Transverse colon (tissue), 4 donors: ENCODE data around the gene FTSJ1. TPM values are rescaled to one million over a fixed set of nuclear protein-coding genes. Genes with fewer than 3 reads are reported as not detected.

Source experiments
- DNase-seq: peaks from one replicate; pipeline ENCODE4 v3.0.0-alpha.2; 2019
- H3K27ac ChIP-seq, 4 donors: fragments of 200-600 bp; sonication (generic); 2 replicates each; pipeline ENCODE4 v1.5.1; 2016 to 2018; ENCODE audit warnings: inconsistent platforms in 4 of 4
- H3K27me3 ChIP-seq: fragments of 200-600 bp; sonication (generic); 2 replicates; pipeline ENCODE4 v1.5.1; 2017; ENCODE audit warnings: inconsistent platforms
- H3K36me3 ChIP-seq, 4 donors: fragments of 200-600 bp; sonication (generic); 2 replicates each; pipeline ENCODE4 v1.5.1; 2017 to 2019; ENCODE audit warnings: inconsistent platforms in 4 of 4
- H3K4me1 ChIP-seq, 4 donors: fragments of 200-600 bp; sonication (generic); 2 replicates each; pipeline ENCODE4 v1.5.1; 2017 to 2020; ENCODE audit warnings: inconsistent platforms in 4 of 4
- H3K4me3 ChIP-seq, 4 donors: fragments of 200-600 bp; sonication (generic); 1 replicate in 1 of 4; 2 replicates in 3 of 4; pipeline versions ENCODE4 v1.5.1 to v1.6.1; 2017 to 2019; ENCODE audit warnings: inconsistent platforms in 4 of 4
- H3K9me3 ChIP-seq, 2 donors: fragments of 200-600 bp; sonication (generic); 2 replicates each; pipeline ENCODE4 v1.5.1; 2017 to 2019; ENCODE audit warnings: inconsistent platforms in 2 of 2
- CTCF ChIP-seq, 5 experiments: fragments of 200-600 bp in 3 of 5; fragments of 450-650 bp in 2 of 5; sonication (generic) in 3 of 5; IDR thresholded peaks; 1 replicate in 2 of 5; 2 replicates in 3 of 5; pipeline ENCODE4 v1.5.1; 2016 to 2017; ENCODE audit warnings: antibody characterized with exemption in 5 of 5, inconsistent platforms in 3 of 5, mild to moderate bottlenecking in 2 of 5, moderate library complexity in 1 of 5
- EP300 ChIP-seq: sonication (generic); formaldehyde crosslinking; IDR thresholded peaks from one replicate; pipeline ENCODE4 v1.6.1; 2017; ENCODE audit warnings: antibody characterized with exemption, low read depth
- POLR2A ChIP-seq: fragments of 450-650 bp; IDR thresholded peaks from one replicate; pipeline ENCODE4 v1.6.1; 2016; ENCODE audit warnings: antibody characterized with exemption, mild to moderate bottlenecking, moderate library complexity
- POLR2AphosphoS5 ChIP-seq, 3 donors: sonication (generic); formaldehyde crosslinking; IDR thresholded peaks; one replicate each; pipeline ENCODE4 v1.6.1; 2016; ENCODE audit warnings: antibody characterized with exemption in 3 of 3
- WGBS, 2 donors: methylation state at CpG; one replicate each; pipeline ENCODE4 v1.1.5; 2018; ENCODE audit warnings: low coverage in 1 of 2; 5-methylcytosine and 5-hydroxymethylcytosine counted together
- in situ Hi-C, 4 donors: fragments of 200-750 bp; cut with MboI; loops; one replicate each; pipeline versions ENCODE4 v1.15.0 to v1.15.1; 2017; ENCODE audit warnings: low sequenced_read_pairs in 3 of 4, low pct_ligation_motif_present in 1 of 4, low pct_unique_long_range_greater_than_20kb in 1 of 4
- intact Hi-C: fragments of 100-400 bp; cut with DNase I; formaldehyde crosslinking; loops from one replicate; pipeline ENCODE4 v1.15.1; 2023; ENCODE audit warnings: low total_unique reads
- total RNA-seq, 4 donors: library from RNA; depleted of rRNA; stranded (reverse); fragments of >200 nt; gene quantifications; one replicate each; pipeline ENCODE4 v1.1.0, GENCODE V29; 2016

Gene FTSJ1
- total RNA-seq, 4 donors from 2014 or later = 15.3 to 33.2 (median 31.1) TPM

- Histone ChIP-seq H3K36me3 (no peaks in the 10 kb centered on the region), H3K9me3 (no peaks in the 10 kb centered on the region), H3K4me3 (no peak overlapping the region), H3K4me1 (no peaks in the 10 kb centered on the region), H3K27ac (no peak overlapping the region), H3K27me3 (no peaks in the 10 kb centered on the region)
- DNase-seq = no peak
- TF ChIP-seq CTCF (IDR thresholded peaks at IDR 0.05) (no peak), POLR2AphosphoS5 (IDR thresholded peaks at IDR 0.05) (no peak), POLR2A (no peak), EP300 (no peak)
- in situ Hi-C loops = no loop called here
- intact Hi-C loops = no loop called here
- 88% methylated on average over 6 of the region's 6 CpGs; no CpG with 5 or more reads in 1 of the 2 donors for WGBS, 2 donors
These were observed 16.5 kb upstream of the FTSJ1 start for GRCh38 chrX:48459483-48459882.

DNA sequence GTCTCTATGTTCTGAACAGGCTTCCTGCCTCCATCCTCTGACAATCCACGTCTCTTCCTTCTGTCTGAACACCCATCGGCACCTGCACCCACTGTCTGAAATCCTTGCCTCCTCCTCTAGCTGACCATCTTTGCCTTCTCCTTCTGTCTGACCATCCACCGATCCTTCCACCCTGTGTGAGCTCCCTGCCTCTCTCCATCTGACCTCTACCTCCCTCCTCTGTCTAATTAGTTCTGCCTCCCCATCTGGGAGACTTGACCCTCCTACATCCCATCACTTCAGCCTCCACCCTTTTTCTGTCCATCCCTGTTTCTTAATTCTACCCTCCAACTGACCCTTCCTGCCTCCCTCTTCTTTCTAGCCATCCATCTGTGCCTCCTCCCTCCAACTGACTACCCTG is 16.0 kb upstream of the FTSJ1 start:
- Histone ChIP-seq H3K27ac (no peak overlapping the region), H3K4me1 (no peaks in the 10 kb centered on the region), H3K9me3 (no peaks in the 10 kb centered on the region), H3K36me3 (no peaks in the 10 kb centered on the region), H3K4me3 (no peak overlapping the region), H3K27me3 (no peaks in the 10 kb centered on the region)
- intact Hi-C loops = no loop called here
- no peak for TF ChIP-seq POLR2A
- in situ Hi-C loops = no loop called here
- DNase-seq = no peak
- 85% methylated on average over 3 of the region's 3 CpGs; no CpG with 5 or more reads in 1 of the 2 donors for WGBS, 2 donors

DNA sequence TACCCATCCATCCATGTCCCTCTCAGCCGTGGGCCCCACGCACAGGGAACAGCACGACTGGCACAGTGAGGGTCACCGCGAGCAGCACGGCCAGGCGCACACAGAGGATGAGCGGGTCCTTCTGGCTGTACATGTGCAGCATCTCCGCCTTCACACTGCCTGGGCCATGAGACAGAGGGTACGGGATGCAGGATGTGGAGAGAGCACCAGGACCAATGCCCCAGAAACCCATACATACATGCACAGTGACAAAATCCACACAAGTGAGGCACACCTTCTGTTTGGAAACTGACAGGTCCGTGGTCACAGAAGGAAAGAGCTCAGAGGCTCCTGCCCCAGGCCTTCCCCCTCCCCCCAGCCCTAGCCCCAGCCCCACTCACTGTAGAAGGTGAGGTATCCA is 15.4 kb upstream of the FTSJ1 start:
- H3K27ac ChIP-seq = no peak overlapping the region
- in situ Hi-C loops = no loop called here
- no peaks in the 10 kb centered on the region for H3K36me3 ChIP-seq
- H3K9me3 ChIP-seq = no peaks in the 10 kb centered on the region
- no peaks in the 10 kb centered on the region for H3K4me1 ChIP-seq
- no peak for DNase-seq
- WGBS, 2 donors = 88% methylated on average over 11 of the region's 11 CpGs; no CpG with 5 or more reads in 1 of the 2 donors
- intact Hi-C loops = no loop called here
- TF ChIP-seq POLR2AphosphoS5 (IDR thresholded peaks at IDR 0.05) = no peak
- no peak for TF ChIP-seq POLR2A
- no peaks in the 10 kb centered on the region for H3K27me3 ChIP-seq
- no peak overlapping the region for H3K4me3 ChIP-seq

DNA sequence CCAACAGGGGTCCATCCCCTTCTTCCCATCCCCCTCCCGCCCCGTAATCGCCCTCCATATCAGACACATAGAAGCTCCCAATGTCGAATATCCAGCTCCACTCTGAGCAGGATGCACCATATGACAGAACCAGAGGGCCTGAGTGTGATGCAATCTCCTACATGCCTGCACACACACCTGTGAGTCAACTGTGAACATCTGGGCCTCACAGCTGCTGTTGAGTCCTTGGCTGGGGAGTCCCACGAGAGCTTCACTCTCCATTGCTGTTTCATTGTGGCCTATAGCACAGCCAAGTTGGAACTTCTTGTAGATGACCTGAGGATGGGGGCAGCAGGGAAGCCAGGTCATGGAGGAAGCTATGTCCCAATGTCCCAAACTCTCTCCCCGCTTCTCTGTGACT is 14.2 kb upstream of the FTSJ1 start:
- 92% methylated on average over 5 of the region's 6 CpGs; no CpG with 5 or more reads in 1 of the 2 donors for WGBS, 2 donors
- in situ Hi-C loops (no loop called here), intact Hi-C loops (no loop called here)
- Histone ChIP-seq H3K27me3 (no peaks in the 10 kb centered on the region), H3K4me3 (no peak overlapping the region), H3K9me3 (no peaks in the 10 kb centered on the region), H3K27ac (no peak overlapping the region), H3K4me1 (no peaks in the 10 kb centered on the region), H3K36me3 (no peaks in the 10 kb centered on the region)
- no peak for DNase-seq
- no peak for TF ChIP-seq CTCF (IDR thresholded peaks at IDR 0.05)

- peaks cover 0 to 22% (median 4%) of the 10 kb centered on the region in 4 donors for H3K4me1 ChIP-seq
- no peaks in the 10 kb centered on the region for H3K27me3 ChIP-seq
- intact Hi-C loops (loop anchor here (2.0 kb wide), 1 partner anchor 25 kb away; no protein-coding TSS in a partner anchor), in situ Hi-C loops (no loop called here)
- H3K4me3 ChIP-seq = no peak overlapping the region
- H3K27ac ChIP-seq = no peak overlapping the region
- DNase-seq = no peak
- TF ChIP-seq CTCF (IDR thresholded peaks at IDR 0.05) (no peak), EP300 (no peak), POLR2AphosphoS5 (IDR thresholded peaks at IDR 0.05) (no peak), POLR2A (no peak)
- H3K36me3 ChIP-seq = no peaks in the 10 kb centered on the region
- 81% methylated on average over 10 of the region's 10 CpGs; no CpG with 5 or more reads in 1 of the 2 donors for WGBS, 2 donors
- H3K9me3 ChIP-seq = no peaks in the 10 kb centered on the region
These were observed 10.6 kb upstream of the FTSJ1 start for GRCh38 chrX:48465336-48465933.
